Retinal pigment epithelial cell (primary cell): Measurements from ENCODE around the gene ZSWIM9.

ENCODE experiments used
- DNase-seq: peaks from one replicate; pipeline ENCODE4 v3.0.0-alpha.2; 2010; ENCODE audit warnings: low read depth
- H3K4me3 ChIP-seq: 2 replicates; pipeline ENCODE4 v1.5.1; 2011; ENCODE audit warnings: mild to moderate bottlenecking, low read length, control low read depth, moderate library complexity
- TF ChIP-seq, protein P1 (sequence below): conservative IDR thresholded peaks from 2 replicates; pipeline ENCODE4 v1.5.1; 2011; ENCODE audit warnings: low read depth, low read length, control low read depth, inconsistent platforms

The ZSWIM9 gene

DNA sequence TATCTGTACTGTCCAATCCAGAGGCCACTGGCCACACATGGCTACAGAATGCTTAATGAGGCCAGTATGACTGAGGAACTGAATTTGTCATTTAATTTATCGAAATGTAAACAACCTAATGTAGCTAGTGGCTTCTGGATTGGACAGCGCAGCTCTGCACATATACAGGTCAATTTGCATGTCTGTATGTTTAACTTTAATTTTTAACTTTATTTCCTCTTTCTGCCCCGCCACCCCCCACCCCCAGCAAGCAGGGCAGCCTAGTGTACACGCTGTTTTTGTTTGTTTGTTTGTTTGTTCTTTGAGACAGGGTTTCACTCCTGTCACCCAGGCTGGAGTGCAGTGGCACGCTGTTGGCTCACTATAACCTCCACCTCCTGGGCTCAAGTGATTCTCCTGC lies 15.5 kb downstream of the ZSWIM9 start:
- TF ChIP-seq, protein P1, sequence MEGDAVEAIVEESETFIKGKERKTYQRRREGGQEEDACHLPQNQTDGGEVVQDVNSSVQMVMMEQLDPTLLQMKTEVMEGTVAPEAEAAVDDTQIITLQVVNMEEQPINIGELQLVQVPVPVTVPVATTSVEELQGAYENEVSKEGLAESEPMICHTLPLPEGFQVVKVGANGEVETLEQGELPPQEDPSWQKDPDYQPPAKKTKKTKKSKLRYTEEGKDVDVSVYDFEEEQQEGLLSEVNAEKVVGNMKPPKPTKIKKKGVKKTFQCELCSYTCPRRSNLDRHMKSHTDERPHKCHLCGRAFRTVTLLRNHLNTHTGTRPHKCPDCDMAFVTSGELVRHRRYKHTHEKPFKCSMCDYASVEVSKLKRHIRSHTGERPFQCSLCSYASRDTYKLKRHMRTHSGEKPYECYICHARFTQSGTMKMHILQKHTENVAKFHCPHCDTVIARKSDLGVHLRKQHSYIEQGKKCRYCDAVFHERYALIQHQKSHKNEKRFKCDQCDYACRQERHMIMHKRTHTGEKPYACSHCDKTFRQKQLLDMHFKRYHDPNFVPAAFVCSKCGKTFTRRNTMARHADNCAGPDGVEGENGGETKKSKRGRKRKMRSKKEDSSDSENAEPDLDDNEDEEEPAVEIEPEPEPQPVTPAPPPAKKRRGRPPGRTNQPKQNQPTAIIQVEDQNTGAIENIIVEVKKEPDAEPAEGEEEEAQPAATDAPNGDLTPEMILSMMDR, result no peak
- DNase-seq, result no peak
- H3K4me3 ChIP-seq, result no peak overlapping the region

DNA sequence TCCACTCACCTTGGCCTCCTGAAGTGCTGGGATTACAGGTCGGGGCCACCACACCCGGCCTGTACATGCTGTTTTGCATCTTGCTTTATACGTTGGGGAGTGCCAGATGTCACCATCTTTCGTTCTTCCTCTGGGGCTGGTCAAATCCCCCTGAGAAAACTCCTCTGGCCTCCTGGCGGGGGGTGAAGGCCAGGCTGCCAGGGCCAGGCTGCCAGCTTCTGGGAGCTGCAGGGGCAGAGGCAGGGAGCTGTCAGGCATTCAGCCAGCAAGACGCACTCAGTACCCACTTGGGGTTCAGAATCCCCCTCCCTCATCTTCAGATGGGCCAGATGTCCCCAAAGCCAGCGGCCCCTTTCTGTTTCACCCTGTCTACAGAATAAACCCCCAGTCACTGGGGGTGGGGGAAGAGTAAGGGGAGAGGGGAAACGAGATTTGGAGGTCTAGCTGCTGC lies 16.1 kb downstream of the ZSWIM9 start:
- H3K4me3 ChIP-seq, result no peak overlapping the region
- no peak for DNase-seq
- TF ChIP-seq, protein P1, result no peak

DNA sequence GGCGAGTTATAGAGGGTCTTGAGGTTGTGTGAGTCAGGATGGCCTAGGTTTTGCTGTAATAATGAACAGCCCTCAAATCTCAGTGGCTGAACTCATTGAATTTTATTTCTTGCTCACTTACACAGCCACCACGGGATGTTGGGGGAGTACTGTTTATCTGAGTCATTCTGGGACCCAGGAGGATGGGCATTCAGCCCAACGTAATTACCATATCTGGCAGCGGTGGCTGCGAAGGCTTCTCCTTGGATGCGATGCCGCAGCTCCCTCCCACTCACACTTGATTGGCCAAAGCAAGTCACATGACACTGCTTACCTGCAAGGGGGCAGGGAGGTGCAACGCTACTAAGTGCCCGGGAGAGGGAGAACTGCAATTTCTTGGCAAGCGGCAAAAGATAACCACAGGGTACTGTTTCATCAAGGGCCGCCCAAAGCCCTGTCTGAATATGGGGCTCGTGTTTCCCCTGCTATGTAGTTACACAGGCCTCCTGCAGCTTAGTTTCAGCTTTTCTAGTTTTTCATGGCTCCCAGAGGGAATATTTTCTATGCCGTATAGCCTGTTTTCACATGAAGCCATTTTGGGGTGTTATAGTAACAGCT lies 19.9 kb downstream of the ZSWIM9 start:
- no peak for DNase-seq
- no peak overlapping the region for H3K4me3 ChIP-seq
- TF ChIP-seq, protein P1, result peak; percentile 12

DNA sequence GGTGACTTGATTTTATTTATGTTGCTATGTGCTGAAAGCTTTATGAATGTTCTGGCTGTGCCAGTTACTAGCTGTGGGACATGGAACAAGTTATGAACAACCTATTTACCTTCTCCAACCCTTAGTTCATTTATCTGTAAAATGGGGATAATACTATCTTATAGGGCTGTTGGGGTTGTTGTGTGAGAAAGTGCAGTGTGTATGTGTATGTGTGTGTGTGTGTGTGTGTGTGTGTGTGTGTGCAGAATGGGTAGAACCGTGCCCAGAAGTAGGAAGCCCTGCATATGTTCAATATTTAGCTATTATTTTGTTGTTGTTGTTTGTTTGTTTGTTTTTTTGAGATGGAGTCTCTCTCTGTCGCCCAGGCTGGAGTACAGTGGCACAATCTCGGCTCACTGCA lies 20.4 kb downstream of the ZSWIM9 start:
- TF ChIP-seq, protein P1, result no peak
- DNase-seq, result no peak
- no peak overlapping the region for H3K4me3 ChIP-seq

DNA sequence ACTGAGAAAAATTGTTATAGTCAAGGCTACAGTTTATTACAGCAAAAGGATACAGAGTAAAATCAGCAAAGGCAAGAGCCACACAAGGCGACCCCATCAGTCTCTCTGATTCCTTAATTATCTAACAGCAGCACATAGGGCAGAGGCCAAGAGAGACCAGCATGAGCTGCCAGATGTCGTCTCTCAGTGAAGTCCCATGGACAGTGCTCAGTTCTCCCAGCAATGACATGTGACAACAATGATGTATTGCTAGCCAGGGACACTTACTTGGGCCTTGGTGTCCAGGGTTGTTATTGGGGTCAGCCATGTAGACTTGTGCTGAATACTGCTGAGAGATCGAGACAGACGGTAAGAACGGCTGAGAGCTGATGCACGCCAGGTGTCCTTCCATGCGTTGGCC lies 22.3 kb downstream of the ZSWIM9 start:
- H3K4me3 ChIP-seq, result no peak overlapping the region
- no peak for DNase-seq
- TF ChIP-seq, protein P1, result no peak

DNA sequence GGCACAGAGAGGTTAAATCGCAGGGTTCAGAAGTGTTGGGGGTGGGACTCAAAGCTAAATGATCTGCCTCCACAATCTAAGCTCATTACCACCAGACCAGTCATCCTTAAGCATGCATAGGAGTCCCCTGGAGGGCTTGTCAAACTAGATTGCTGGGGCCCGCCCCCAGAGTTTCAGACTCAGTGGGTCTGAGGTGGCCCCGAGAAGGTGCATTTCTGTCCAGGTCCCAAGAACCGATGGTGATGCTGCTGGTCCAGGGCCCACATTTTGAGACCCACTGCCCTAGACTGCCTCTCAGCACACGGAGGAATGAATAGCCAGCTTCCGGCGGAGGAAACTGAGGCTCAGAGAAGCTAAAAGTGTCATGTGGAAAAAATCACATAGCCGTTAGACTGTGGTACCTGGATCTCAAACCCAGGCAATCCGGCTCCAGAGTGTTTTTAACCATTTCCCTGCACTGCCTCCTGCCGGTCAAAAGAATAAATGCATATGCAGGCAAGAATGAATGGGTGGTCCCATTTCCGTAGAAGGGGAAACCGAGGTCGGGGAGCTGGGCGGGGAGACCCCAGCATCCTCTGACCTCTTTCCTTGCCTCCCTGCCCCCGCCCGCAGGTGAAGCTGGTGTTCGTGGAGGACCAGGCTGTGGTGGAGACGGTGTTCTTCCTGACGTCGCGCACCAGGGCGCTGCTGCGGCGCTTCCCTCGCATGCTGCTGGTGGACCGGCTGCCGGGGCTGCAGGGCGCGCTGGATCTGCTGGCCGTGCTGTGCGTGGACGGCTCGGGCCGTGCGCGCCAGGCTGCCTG lies 23.8 kb downstream of the ZSWIM9 start:
- TF ChIP-seq, protein P1, result peak; percentile 62
- no peak for DNase-seq
- H3K4me3 ChIP-seq, result no peak overlapping the region
